OCI-LY3 (cell line): Measurements from ENCODE around the gene COLEC11.

Experiments
- H2AFZ ChIP-seq: fragments of 200-600, 300-600 bp; shearing (Covaris generic); 2 replicates; pipeline ENCODE4 v1.6.0; 2014; ENCODE audit warnings: antibody characterized with exemption, low read depth, low read length
- H3K27ac ChIP-seq: fragments of 200-600, 300-600 bp; sonication (generic); 2 replicates; pipeline ENCODE4 v1.5.1; 2014; ENCODE audit warnings: mild to moderate bottlenecking, low read length, moderate library complexity, mixed read lengths
- H3K27me3 ChIP-seq: fragments of 200-600, 300-600 bp; sonication (generic); 2 replicates; pipeline ENCODE4 v1.6.1; 2014; ENCODE audit warnings: low read depth, low read length, mixed read lengths
- H3K36me3 ChIP-seq: fragments of 200-600, 300-600 bp; sonication (generic); replicated peaks from 2 replicates; pipeline ENCODE3; 2014; ENCODE audit warnings: low read depth, low read length, mixed read lengths
- H3K4me1 ChIP-seq: fragments of 300-600, 200-600 bp; sonication (generic); 2 replicates; pipeline ENCODE4 v1.6.1; 2014; ENCODE audit warnings: low read length, mixed read lengths
- H3K4me2 ChIP-seq: fragments of 200-600, 300-600 bp; sonication (generic); 2 replicates; pipeline ENCODE4 v1.6.1; 2014; ENCODE audit warnings: low read length, mixed read lengths
- H3K4me3 ChIP-seq: fragments of 300-600, 200-600 bp; sonication (generic); 2 replicates; pipeline ENCODE4 v1.5.1; 2014; ENCODE audit warnings: antibody characterized with exemption, mild to moderate bottlenecking, low read length, moderate library complexity
- H3K79me2 ChIP-seq: fragments of 300-600, 200-600 bp; shearing (Covaris generic); 2 replicates; pipeline ENCODE4 v1.6.1; 2014; ENCODE audit warnings: mild to moderate bottlenecking, low read length, mixed read lengths
- H3K9ac ChIP-seq: fragments of 300-600, 200-600 bp; shearing (Covaris generic); 2 replicates; pipeline ENCODE4 v1.6.0; 2014; ENCODE audit warnings: mild to moderate bottlenecking, low read length, moderate library complexity
- H3K9me3 ChIP-seq: fragments of 200-600, 300-600 bp; shearing (Covaris generic); 2 replicates; pipeline ENCODE4 v1.6.1; 2014; ENCODE audit warnings: low read length, mixed read lengths; ENCODE audit not compliant: insufficient read depth
- H4K20me1 ChIP-seq: fragments of 200-600, 300-600 bp; sonication (generic); 2 replicates; pipeline ENCODE4 v1.6.1; 2016; ENCODE audit warnings: low read length, mixed read lengths; ENCODE audit not compliant: insufficient read depth
- EZH2phosphoT487 ChIP-seq: fragments of 200-600 bp; shearing (Covaris generic); IDR thresholded peaks from 2 replicates; pipeline ENCODE4 v1.6.1; 2018; ENCODE audit warnings: antibody characterized with exemption, mixed run types, low read depth
- TF ChIP-seq, protein P1 (sequence below): fragments of 200-600, 300-600 bp; sonication (generic); IDR thresholded peaks from 2 replicates; pipeline ENCODE4 v1.5.1; 2014; ENCODE audit warnings: antibody characterized with exemption, low read length, low read depth

Gene COLEC11

DNA sequence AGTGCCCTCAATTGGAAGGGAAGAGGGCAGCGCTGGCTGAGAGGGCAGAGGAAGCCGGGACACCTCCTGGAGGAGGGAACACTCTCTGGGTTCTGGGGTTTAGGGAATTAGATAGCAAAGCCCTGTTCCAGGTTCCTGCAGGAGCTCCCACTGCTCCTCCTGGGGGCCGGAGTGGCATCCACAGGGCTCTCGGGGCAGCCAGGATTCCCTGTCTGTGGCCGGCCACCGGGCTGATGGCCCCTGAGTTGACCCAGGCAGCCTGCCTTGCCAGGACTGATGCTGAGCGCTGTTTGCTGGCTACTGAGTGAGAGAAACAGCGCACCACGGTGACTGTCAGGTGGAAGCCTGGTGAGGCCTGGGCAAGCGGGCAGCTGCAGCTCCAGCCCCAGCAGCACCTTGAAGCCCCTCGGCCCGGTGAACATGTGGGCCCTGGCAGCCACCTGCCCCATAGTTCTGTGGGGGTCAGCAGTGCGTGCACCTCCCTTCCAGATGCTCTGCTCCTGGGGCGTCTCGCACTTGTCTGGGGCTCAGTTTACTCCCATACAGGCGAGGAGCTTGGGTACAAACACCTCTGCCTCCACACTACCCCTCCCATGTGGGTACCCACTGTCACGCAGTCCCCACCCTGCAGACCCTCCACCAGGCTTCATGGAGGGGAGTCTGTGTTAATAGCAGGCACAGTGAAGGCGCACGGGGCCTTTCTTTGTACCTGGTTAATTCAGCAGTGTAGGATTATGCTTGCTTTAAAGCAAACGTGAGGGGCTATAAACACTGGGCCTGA lies 55.4 kb downstream of the COLEC11 start:
- H3K9ac ChIP-seq: peak overlapping the region; percentile 19; the same call in 1 of the 2 replicates

DNA sequence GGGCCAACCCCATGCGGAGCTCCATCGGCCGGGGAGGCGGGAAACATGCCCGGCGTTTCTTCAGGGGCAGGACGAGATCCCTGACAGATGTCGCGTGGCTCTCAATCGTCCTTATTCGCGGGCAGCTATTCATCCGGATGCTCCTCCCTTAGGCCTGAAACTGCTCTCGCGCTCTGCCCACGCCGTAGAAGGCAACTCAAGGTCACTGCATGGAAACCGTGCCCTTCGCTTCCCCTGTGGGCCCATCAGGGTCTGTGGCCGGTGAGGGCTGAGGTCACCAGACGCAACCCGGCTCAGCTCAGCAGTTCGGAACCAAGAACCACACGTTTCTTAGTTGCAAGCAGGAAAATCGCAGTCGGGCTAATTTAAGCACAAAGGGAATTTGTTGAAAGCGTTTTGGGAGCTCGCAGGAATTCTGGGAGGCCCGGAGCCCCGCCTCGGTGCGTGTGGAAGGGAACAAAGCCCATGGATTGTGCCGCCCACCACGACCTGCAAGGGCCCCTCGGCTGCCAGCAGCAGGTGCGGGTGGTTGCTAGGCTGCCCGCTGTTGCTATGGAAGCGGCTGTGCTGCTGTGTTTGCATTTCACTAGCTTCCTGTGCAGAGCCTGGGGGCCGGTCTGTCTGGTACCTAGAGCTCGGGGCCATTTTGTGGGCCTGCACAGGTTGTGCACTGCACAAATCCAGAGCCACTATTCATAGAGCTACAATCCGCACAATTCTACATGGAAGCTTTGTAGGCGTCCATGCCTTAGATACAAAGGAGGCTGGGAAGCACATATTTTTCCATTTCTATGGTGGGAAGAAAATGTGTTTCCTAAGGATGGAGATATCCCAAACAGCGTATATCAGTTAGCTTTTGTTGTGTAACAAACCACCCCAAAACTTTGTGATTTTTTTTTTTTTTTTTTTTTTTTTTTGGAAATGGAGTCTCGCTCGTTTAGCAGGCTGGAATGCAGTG lies 57.1 kb downstream of the COLEC11 start:
- peaks cover under 1% of the 10 kb centered on the region; the same call in 1 of the 2 replicates for H3K9me3 ChIP-seq

More for the DNA sequence above, 55.4 kb downstream of the COLEC11 start:
- Histone ChIP-seq H3K79me2 (no peaks in the 10 kb centered on the region), H3K27ac (no peak overlapping the region), H3K9me3 (no peaks in the 10 kb centered on the region), H3K4me1 (peaks cover 32% of the 10 kb centered on the region), H3K4me2 (peak overlapping the region; percentile 76), H2AFZ (0 out of 2 replicates have a peak overlapping the region, but pooled peaks have one; percentile 8), H3K4me3 (peak overlapping the region; percentile 42), H4K20me1 (no peaks in the 10 kb centered on the region), H3K27me3 (no peaks in the 10 kb centered on the region), H3K36me3 (no peaks in the 10 kb centered on the region)
- no peak for TF ChIP-seq EZH2phosphoT487
- TF ChIP-seq, protein P1, sequence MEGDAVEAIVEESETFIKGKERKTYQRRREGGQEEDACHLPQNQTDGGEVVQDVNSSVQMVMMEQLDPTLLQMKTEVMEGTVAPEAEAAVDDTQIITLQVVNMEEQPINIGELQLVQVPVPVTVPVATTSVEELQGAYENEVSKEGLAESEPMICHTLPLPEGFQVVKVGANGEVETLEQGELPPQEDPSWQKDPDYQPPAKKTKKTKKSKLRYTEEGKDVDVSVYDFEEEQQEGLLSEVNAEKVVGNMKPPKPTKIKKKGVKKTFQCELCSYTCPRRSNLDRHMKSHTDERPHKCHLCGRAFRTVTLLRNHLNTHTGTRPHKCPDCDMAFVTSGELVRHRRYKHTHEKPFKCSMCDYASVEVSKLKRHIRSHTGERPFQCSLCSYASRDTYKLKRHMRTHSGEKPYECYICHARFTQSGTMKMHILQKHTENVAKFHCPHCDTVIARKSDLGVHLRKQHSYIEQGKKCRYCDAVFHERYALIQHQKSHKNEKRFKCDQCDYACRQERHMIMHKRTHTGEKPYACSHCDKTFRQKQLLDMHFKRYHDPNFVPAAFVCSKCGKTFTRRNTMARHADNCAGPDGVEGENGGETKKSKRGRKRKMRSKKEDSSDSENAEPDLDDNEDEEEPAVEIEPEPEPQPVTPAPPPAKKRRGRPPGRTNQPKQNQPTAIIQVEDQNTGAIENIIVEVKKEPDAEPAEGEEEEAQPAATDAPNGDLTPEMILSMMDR: no peak

DNA sequence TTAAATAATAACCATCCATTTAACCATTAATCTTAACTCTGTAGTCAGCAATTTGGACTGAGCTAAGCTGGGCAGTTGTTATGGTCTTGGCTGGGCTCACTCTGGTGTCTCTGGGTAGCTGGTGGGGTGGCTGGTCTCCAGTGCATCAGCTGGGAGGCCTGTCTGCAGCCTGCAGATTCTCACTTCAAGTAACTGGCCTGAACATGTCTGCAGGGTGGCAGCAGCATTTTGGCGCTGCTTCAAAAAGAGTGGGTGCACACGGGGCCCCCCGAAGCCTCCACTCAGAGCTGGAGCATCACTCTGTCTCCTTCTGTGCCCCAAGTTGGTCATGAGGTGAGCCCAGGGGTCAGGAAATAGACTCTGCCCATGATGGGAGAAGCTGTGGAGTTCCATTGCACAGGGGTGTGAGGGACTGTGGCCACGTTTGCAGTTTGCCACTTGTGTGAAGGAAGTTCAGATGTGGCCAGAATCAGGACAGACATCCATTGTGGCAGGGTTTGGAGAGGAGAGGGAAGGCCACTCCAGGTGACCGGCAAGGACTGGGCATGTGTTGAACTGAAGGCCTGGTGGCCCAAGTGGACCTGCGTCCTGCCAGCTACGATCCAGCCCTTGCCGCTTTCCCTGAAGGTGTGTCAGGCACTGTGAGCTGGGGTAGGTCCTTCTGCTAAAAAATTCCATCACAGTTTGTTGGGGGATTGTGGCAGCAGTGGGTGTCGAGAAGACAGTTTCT lies 58.1 kb downstream of the COLEC11 start:
- Histone ChIP-seq H3K9ac (no peak overlapping the region), H4K20me1 (no peaks in the 10 kb centered on the region), H3K9me3 (peaks cover 4% of the 10 kb centered on the region; the same call in 1 of the 2 replicates), H3K4me1 (peaks cover 52% of the 10 kb centered on the region), H3K79me2 (no peaks in the 10 kb centered on the region), H3K36me3 (no peaks in the 10 kb centered on the region), H3K4me2 (no peak overlapping the region), H2AFZ (no peak overlapping the region), H3K27me3 (no peaks in the 10 kb centered on the region), H3K27ac (no peak overlapping the region), H3K4me3 (no peak overlapping the region)
- TF ChIP-seq, protein P1: no peak
- no peak for TF ChIP-seq EZH2phosphoT487

More for the DNA sequence above, 57.1 kb downstream of the COLEC11 start:
- peak overlapping the region; percentile 83 for H3K27ac ChIP-seq
- peak overlapping the region; percentile 90 for H2AFZ ChIP-seq
- H3K27me3 ChIP-seq: no peaks in the 10 kb centered on the region
- H3K79me2 ChIP-seq: no peaks in the 10 kb centered on the region
- TF ChIP-seq EZH2phosphoT487: no peak
- TF ChIP-seq, protein P1: no peak
- no peaks in the 10 kb centered on the region for H3K36me3 ChIP-seq
- peak overlapping the region; percentile 100 for H3K4me2 ChIP-seq
- peak overlapping the region; percentile 76 for H3K9ac ChIP-seq
- peaks cover 41% of the 10 kb centered on the region for H3K4me1 ChIP-seq
- H4K20me1 ChIP-seq: no peaks in the 10 kb centered on the region
- H3K4me3 ChIP-seq: peak overlapping the region; percentile 79
